ENCODE results near the gene CD8B2.
A peak's percentile ranks its signal among the peaks of the same experiment; 100 is the strongest.
"Not testable (repeated sequence)": the region's sequence is repeated elsewhere in the genome, so short reads cannot be mapped to it uniquely, and the experiment has no call there.

Gene CD8B2

GRCh38 chr2:106486551-106487385 lies at the start of gene CD8B2:
CD8B2 (plus strand) TSS chr2:106487364; CDS start chr2:106487427, 63 bp downstream.
- not testable (repeated sequence) for DNase-seq

GRCh38 chr2:106461882-106462281 lies 25.3 kb upstream of the CD8B2 start:
- peak; percentile 20 for DNase-seq

GRCh38 chr2:106467516-106467915 lies 19.6 kb upstream of the CD8B2 start:
- not testable (repeated sequence) for DNase-seq

GRCh38 chr2:106468107-106468506 lies 19.1 kb upstream of the CD8B2 start, which contains the start of gene RGPD3:
RGPD3 (minus strand) TSS chr2:106468413; CDS start chr2:106468288, 125 bp downstream.
- not testable (repeated sequence) for DNase-seq

GRCh38 chr2:106470658-106471057 lies 16.5 kb upstream of the CD8B2 start:
- DNase-seq, result peak; percentile 33 to 41

GRCh38 chr2:106477647-106478046 lies 9.5 kb upstream of the CD8B2 start:
- not testable (repeated sequence) for DNase-seq

- not testable (repeated sequence) for DNase-seq
Observed at GRCh38 chr2:106479563-106479962, 7.6 kb upstream of the CD8B2 start.

GRCh38 chr2:106487386-106488191 lies 425 bp downstream of the CD8B2 start:
- DNase-seq, result not testable (repeated sequence)

- DNase-seq, result not testable (repeated sequence)
Observed at GRCh38 chr2:106489701-106490100, 2.5 kb downstream of the CD8B2 start.

GRCh38 chr2:106492399-106492798 lies 5.2 kb downstream of the CD8B2 start:
- DNase-seq, result not testable (repeated sequence)

- DNase-seq, result not testable (repeated sequence)
Observed at GRCh38 chr2:106492913-106493312, 5.7 kb downstream of the CD8B2 start.

- not testable (repeated sequence) for DNase-seq
Observed at GRCh38 chr2:106498549-106498948, 11.4 kb downstream of the CD8B2 start.

GRCh38 chr2:106500350-106500749 lies 13.2 kb downstream of the CD8B2 start:
- DNase-seq, result not testable (repeated sequence)

- DNase-seq, result not testable (repeated sequence)
Observed at GRCh38 chr2:106502351-106502750, 15.2 kb downstream of the CD8B2 start.

GRCh38 chr2:106504192-106504591 lies 17.0 kb downstream of the CD8B2 start:
- DNase-seq, result not testable (repeated sequence)

- not testable (repeated sequence) for DNase-seq
Observed at GRCh38 chr2:106504787-106505186, 17.6 kb downstream of the CD8B2 start.

GRCh38 chr2:106506002-106506687 lies 19.0 kb downstream of the CD8B2 start:
- DNase-seq, result not testable (repeated sequence)

- DNase-seq, result not testable (repeated sequence)
Observed at GRCh38 chr2:106508660-106509373, 21.7 kb downstream of the CD8B2 start.

GRCh38 chr2:106509374-106509770 lies 22.2 kb downstream of the CD8B2 start:
- not testable (repeated sequence) for DNase-seq

GRCh38 chr2:106510791-106511190 lies 23.6 kb downstream of the CD8B2 start:
- DNase-seq, result not testable (repeated sequence)

GRCh38 chr2:106511476-106511901 lies 24.3 kb downstream of the CD8B2 start:
- DNase-seq, result peak; percentile 54 to 64

GRCh38 chr2:106511934-106512333 lies 24.8 kb downstream of the CD8B2 start:
- not testable (repeated sequence) for DNase-seq
